GM21825 (cell line): ENCODE results near the gene FOSB.

Source experiments
- ATAC-seq: cut with Tn5 transposase; IDR thresholded peaks from one replicate; pipeline ENCODE4 v1.9.1; 2021; ENCODE audit warnings: mild to moderate bottlenecking, moderate library complexity; ENCODE audit not compliant: unreplicated experiment

Gene FOSB

DNA sequence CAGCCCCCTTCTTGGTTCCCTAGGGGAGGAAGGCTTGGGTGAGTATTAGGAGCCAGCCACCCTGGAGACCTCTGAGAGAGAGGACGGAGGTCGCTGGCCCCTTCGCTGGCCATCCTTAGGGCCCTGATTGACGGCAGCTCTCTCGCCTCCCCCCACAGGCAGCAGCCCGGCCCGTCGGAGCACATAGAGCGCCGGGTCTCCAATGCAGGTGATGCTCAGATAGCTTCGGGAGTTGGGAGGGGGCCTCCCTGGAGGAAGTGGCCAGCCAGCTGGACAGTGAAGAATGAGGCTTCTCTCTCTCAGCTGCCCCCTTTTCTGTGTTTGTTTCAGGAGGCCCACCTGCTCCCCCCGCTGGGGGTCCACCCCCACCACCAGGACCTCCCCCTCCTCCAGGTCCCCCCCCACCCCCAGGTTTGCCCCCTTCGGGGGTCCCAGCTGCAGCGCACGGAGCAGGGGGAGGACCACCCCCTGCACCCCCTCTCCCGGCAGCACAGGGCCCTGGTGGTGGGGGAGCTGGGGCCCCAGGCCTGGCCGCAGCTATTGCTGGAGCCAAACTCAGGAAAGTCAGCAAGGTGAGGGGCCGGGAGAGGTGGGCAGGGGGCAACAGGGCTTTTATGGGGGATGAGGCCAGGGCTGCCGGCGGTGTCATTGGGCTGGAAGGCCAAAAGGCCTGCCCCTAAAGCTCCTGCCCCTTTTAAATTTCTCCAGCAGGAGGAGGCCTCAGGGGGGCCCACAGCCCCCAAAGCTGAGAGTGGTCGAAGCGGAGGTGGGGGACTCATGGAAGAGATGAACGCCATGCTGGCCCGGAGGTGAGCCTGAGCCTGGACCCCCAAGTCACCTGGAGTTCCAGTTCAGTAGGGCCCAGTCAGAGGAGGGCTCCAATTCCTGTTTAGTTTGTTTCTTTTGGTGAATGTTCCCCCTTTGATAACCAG lies 54.5 kb downstream of the FOSB start:
- no peak for ATAC-seq

DNA sequence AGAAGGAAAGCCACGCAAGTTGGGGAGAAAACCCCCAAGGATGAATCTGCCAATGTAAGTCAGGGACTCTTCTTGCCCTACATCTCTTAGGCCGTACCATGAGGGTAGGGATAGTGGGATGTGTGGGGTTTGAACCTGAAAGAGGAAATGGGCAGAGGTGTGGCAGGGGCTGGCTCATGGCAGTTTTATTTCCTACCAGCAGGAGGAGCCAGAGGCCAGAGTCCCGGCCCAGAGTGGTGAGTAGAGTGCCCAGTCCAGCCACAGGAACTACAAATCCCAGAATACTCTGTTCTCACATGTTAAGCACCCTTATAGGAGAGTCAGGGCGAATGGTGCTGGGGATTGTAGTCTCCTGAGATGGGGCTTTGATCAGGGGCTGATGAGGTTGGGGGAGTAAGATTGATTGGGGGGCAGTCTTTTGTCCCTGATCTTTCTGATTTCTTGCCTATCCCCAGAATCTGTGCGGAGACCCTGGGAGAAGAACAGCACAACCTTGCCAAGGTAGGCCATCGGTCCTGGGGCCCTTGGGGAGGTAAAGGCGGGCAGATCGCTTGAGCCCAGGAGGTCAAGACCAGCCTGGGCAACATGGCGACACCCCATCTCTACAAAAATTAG lies 56.0 kb downstream of the FOSB start:
- peak; percentile 75 for ATAC-seq

DNA sequence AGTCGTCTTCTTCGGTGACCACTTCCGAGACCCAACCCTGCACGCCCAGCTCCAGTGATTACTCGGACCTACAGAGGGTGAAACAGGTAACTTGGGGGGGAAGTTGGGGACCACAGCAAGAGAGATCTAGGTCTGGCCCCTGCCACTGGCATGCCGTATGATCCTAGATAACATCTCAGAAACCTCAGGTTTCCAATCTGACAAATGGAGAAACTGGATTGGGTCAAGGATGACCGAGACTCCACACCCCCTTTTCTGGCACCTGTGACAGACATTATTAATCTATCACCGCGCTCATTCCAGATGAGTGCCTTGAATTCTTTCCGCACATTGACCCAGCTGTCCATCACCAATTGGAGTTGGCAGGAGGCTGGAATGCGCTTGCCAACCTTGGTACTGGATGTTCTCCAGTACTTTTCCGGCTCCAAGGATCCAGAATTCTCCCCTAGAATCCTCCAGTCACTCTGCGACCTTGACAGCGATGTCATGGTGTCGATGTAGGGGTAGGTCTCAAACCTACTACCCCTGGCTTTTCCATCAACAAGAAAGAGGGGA lies 56.9 kb downstream of the FOSB start:
- ATAC-seq: no peak
